ENCODE data around the gene TAOK1. TPM values are rescaled to one million over a fixed set of nuclear protein-coding genes. Genes with fewer than 3 reads are reported as not detected.

The TAOK1 gene
- total RNA-seq, 1 experiment from 2014 or later: 42.5 TPM

DNA sequence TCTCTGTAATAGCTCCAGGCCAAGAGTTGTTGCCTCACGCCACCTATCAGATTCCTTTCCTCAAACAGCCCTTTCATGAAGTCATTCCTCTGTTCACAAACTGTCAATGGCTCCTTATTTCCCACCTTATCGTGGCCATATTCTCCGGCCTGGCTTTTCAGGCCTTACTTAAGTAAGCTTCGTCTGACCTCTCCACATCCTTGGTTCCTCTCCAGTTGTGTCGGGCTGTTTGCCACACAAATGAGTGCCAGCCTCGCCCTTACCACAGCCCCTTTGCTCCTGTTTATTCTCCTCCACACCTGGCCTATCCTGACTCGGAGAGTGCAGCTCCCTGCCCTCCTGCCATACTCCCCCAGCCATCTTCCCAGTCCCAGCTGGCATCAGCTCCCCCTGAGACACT, 180.4 kb downstream of the TAOK1 start:
- no peak for DNase-seq (ENCODE audit: low read depth)

DNA sequence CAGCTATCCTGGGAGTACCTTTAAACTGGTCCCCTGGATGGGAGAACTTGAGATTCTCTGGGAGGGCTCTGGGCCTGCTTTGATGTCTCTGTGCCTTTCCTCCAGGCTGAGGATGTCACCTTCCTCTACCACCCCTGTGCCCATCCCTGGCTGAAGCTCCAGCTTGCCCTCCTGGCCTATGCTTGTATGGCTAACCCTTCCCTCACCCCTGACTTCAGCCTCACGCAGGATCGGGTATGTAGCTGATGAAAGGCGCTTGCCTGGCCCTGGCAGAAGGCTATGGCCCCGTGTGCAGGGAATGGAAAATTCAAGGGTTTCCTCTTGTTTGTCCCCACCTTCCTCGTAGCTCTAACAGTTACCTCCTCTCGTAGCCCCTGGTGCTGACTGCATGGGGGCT, 181.3 kb downstream of the TAOK1 start:
- DNase-seq (ENCODE audit: low read depth): no peak

DNA sequence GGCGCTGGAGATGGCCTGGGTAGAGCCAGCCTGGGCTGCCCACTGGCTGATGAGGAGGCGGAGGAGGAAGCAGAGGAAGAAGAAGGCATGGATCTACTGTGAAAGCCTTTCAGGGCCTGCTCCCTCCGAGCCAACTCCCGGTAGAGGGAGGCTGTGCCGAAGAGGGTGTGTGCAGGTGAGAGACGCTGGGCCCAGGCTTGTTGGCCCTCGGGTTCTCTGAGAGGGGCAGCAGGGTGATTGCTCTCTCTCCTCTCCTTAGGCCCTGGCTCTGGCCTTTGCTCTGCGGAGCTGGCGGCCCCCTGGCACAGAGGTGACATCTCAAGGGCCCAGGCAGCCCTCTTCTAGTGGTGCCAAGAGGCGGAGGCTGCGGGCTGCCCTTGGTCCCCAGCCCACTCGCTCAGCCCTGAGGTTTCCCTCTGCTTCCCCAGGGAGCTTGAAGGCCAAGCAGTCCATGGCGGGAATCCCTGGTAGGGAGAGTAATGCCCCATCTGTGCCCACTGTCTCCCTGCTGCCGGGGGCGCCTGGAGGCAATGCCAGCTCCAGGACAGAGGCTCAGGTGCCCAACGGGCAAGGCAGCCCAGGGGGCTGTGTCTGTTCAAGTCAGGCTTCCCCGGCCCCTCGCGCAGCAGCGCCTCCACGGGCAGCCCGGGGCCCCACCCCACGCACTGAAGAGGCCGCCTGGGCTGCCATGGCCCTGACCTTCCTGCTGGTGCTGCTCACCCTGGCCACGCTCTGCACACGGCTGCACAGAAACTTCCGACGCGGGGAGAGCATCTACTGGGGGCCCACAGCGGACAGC, 181.9 kb downstream of the TAOK1 start:
- DNase-seq (ENCODE audit: low read depth): no peak

DNA sequence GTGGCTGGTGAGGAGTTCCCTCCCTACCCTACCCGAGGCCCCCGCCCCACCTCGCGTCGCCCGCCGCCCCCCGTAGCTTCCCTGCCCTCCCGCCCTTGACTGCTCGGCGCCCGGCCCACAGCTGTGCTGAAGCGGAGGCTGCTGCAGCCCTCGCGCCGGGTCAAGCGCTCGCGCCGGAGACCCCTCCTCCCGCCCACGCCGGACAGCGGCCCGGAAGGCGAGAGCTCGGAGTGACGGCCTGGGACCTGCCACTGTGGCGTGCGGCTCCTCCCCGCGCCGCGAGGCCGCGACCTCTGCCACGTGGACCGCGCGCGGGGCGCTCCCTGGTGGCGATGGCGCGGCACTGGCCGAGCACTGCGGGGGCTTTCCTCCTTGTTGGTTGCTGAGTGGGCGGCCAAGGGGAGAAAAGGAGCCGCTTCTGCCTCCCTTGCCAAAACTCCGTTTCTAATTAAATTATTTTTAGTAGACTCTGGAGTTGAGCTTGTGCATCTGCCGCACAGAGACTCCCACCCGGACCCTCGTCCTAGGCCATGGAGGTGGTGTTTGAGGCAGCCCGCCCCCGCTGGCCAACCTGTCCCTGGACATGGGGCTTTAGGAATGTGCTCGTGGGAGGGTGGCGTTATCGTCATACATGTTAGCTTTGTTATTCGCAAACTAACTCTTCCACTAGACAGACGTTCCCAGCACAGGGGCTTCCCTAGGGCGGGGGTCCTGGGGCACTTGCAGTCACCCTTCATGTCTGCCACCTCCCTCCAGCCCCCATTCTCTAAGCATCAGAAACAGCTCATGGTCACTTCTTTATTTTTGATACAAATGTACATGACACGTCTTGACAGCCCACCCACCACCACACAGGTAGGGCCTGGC, 182.8 kb downstream of the TAOK1 start:
- DNase-seq (ENCODE audit: low read depth): no peak

DNA sequence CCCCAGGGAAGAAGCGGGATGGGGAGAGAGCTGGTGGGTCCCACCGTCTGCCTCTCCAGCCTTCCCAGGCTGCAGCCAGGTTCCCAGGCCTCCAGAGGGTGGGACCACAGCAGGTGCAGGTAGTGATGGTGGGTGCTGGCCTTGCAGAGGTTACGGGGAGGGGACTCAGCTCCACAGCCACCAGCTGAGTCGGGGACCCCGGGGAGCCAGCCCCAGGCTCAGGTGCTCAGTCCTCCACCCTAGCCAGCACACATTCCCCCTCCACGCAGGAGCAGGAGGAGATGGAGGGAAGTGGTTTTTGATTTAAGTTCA, 183.4 kb downstream of the TAOK1 start:
- DNase-seq (ENCODE audit: low read depth): no peak

DNA sequence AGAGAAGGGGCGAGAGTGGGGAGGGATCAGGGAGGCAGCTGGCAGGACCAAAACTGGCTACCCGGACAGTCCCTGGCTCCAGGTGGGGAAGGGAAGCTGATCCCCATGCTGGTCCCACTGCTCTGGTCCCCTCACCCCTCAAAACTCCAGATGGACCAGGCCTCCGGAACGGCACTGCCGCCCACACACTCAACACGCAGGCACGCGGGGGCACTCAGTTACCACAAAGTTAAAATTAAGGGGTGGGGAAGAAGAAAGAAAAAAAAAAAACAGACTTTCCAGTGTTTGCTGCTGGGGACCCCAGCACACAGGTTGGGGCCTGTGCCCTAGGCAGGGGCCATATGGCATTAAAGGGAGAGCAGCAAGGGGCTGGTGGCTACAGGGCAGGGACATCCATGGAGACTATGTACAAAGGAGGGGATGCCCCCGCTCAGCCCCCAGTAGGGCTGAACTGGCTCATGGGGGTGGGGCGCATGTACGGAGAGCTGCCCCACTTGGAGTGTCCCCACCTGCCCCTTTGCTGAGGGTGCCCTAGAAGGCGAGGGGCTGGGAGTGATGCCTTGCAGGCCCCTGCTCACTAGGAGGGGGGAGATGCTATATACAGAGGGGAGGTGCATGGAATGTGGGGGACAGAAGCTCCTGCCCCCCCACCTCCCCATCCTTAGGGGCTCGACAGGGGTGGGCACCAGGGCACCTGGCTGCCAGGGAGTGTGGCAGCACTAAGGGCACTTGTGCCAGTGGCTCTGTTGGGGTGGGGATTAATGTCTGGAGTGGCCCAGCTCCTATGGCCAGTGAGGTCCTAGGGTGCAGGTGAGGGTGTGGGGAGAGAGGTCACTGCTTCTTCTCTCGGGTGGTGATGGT, 183.9 kb downstream of the TAOK1 start:
- DNase-seq (ENCODE audit: low read depth): no peak

DNA sequence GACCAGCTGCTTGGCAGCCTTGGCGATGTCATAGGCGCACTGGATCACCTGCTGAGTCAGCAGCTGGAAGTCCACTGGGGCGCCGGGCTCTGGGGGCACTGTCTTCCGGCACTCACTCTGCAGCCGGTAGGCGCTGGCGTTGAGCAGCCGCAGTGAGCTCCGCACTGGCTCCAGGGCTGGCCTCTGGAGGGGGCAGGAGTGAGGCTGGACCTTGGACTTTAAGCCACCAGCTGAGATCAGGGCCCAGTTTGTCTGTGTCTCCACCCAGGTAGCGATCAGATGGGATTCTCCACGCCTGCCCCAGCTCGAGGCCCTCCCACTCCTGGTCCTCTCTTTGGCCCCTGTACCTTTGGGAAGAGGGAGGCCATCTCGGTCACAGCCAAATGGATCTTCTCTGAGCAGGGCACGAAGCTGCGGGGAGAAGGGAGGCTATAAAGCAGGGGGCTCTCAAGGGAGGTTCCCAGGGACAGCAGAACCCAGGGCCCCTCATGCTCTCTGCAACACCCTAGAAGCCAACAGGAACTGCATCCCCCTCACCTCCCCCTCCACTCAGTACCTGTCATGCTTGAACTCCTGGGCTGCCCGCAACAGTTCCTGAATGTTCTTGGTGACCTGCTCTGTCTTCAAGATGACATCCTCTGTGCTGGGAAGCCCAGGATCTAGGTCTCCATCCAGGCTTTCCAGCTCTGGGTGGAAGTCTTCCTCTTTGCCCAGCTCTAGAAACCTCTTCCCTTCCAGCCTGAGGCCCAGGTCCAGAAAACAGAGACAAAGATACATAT, 184.8 kb downstream of the TAOK1 start:
- no peak for DNase-seq (ENCODE audit: low read depth)

DNA sequence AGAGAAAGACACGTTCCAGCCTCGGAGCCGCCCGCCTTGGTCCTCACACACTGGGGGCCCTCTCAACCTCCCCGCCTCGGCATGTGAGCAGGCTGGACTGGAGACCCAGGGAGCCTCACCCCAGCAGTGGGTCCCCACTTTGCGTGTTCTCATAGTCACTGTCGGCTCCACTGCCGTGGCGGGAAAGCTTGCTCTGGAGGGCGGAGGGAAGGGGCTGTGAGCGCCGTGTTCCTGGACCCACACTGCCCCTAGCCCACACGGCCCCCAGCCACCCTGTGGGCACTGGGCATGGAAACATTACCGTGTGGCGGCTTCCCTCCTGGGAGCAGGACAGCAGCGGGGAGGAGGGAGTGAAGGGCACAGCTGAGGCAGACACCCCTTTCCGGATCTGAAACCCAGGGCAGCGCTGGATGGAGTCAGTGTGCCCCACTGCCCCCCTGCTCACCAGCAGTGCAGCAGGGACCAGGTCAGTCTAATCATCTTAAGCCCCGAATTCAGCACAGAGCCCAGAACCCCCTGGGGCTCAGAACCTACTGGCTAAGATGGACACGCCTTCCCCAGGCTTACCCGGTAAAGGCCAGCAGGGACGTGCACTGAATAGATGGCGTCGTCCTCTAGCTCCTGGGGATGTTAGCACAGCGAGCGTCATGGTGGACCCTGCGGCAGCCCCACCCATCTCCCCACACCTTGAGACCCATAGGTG, 185.5 kb downstream of the TAOK1 start:
- no peak for DNase-seq (ENCODE audit: low read depth)

DNA sequence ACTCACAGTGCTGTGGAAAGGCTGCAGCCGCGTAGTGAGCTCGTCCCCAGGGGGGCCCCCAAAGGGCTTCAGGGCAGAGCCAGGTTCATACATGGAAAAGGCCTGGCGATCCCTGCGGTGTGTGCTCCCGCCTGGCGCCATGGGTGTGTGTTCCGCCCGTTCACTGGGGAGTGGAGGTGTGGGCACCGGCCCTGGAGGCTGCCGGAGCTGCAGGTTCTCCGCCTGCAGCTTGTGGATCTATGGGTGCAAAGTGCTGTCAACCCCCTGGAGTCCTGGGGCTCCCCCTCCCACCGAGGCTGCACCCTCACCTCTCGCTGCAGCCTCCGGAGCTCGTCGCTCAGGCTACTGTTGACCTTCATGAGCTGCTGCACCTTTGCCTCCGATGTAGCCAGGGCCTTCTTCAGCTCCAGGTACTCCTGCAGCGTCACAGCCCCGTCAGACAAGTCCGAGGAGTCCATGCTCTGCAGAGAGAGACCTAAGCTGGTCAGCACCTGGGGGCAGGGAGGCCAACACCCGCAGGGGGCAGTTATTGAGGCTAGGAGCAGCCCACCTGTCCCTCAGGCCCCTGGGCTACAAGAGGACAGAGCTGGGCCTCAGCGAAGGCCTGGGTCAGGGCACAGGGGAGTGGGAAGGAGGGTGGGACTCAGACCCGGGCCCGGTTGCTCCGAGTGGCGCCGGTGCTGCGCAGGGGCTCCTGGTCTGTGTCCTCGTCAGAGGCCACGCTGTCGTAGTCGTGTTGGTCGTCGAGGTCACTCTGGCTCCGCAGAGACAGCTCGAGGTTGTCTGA, 186.2 kb downstream of the TAOK1 start:
- no peak for DNase-seq (ENCODE audit: low read depth)

DNA sequence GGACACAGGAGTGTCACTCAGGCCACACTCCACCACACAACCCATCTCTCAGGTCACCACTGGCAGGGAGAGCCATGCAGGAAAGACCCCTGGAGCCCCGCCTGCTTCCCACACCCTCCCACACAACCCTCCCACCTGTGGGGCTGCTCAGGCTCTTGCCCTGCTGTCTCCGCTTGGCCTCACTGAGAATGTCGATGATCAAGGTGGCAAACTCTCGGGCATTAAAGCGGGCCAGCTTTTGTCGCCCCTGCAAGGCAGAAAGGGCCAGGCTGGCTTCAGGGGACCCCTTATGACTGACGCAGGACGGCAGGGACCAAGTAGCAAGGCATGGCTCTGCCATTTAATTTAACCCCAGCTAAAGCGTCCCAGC, 186.8 kb downstream of the TAOK1 start:
- no peak for DNase-seq (ENCODE audit: low read depth)

DNA sequence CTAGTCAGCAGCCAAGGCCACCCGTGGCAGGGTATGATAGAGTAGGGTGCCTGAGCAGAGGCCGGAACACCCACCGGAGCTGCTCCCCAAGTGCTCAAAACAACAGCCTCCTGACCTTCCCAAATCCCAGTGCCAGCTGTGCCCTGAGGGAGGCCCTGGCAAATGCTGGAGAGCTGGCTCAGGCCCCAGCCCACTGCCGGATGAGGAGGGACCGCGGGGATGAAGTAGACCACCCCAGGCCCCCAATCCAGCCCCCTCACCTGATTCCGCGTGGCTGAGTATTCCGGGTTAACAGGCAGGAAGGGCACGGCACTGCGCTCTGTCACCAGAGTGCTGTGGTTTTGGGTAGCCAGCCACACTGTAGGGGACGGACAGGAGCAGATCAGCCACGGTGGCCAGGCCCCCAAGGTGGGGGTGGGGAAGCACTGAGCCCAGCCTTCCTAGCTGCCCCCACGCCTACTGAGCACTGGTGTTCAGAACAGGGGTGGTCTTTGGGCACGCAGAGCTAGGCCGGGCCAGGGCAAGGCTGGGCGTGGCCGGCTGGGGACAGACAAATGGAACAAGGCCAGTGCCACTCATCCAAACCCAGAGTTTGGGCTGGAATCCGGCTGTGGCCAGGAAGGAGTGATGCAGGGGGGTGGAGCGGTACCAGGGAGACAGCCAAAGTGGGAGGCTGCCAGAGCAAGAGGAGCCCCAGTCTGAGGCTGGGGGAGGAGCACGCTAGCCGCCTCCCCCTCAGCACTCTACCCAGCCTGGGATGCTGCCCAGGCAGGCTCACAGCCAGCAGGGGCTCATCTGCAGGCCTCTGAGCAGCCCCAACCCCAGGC, 187.4 kb downstream of the TAOK1 start:
- no peak for DNase-seq (ENCODE audit: low read depth)

DNA sequence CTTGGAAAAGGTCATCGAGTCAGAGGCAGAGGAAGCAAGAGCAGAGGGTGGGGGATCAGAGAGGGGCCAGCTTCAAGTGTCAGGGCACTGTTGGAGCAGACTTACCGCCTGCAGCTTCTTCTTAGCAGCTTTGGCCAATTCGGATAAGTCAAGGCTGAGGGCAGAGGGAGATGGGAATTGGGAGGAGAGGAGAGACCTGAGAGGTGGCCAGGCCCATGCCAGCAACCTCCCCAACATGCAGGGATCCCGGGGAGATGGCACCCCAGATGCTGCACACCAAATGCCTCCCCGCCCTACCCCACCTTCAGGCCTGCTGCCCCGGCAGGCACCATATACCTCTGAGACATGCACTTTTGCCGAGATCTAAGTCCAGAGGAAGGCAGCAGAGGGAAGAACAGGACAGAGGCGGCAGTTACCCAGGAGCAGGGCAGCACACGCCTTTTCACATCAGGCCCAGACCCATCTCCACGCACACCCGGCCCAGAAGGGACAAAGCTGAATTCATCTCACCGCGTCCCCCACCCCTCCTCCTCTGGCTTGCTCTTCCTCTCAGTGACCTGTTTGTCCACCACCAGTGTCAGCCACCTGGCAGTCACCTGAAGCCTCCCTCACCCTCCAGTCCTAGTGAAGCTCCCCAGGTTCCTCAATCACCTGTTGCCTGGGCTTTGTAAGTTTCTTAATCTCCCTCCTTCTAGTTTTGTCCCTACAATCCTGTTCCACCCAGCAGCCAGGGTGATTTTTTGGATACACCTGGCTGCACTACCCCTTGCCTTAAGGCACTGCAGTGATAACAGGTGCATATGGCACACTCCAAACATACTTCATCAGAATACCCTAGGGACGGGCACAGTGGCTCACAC, 188.7 kb downstream of the TAOK1 start:
- DNase-seq (ENCODE audit: low read depth): no peak

DNA sequence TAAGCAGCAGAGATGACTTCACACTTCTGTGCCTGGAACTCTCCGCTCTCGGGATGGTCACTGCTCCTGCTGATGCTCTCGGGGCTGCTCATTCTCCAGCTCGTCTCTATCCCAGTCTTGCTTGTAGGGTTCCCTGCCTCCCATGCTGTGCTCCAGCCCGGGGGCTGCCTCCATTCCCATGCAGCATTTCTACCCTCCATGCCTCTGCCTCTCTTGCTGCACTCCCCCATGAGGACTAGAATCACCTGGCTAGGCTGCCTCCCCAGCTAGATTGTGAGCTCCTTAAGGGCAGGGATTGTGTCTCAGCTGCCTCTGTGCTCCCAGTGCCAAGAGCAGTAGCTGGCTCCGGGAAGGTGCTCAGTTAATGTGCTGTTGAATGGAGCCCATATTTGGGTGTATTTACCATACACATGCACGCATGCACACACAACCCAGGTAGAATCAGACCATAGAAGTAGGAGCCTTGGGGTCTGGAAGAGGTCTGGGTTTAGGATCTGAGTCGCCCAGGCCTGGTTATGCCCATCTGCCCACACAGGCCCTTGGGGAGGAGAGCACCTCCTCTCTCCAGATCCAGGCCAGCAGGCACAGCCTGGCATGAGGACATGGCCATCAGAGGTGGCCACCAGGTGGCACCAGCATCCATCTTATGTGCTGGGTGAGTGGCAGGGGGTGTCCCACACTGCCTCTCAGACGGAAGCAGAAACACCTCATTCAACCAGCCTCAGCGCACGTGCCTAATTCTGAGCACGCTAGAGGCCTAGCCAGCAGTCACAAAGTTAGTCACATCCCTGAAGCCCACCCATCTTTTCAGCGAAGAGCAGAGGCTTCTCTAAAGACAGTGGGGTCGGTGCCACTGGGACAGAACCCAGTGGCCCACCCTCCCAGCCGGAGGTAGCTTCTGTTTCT, 190.0 kb downstream of the TAOK1 start:
- DNase-seq (ENCODE audit: low read depth): peak; percentile 75

DNA sequence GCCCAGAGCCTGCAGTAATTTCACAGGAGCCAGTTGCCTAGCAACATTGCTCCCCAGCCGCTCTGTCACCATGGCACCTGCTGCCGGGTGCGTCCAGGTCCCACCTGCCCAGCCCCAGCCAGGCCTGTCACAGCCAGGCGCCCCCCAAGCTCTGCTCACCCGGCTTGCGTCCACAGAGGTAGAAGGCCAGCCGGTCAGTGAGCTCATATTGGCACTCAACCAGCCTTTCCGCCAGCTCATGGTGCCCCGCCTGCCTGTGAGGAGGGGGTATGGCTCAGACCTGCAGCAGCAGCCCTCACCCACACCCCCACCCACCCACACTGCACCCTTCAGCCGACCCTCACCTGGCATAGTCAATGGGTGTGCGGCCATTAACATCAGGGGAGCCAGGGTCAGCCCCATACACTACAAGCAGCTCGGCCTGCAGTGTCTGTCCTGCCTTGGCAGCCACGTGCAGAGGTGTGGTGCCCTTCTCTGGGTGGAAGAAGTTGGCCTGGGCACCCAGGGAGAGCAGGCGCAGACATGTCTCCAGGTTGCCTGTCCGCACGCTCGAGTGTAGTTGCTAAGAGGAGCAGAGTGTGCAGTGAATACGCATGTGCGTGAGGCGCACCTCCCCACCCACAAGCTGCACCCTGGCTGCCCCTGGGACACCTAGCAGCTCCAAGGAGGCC, 191.6 kb downstream of the TAOK1 start:
- DNase-seq (ENCODE audit: low read depth): no peak

DNA sequence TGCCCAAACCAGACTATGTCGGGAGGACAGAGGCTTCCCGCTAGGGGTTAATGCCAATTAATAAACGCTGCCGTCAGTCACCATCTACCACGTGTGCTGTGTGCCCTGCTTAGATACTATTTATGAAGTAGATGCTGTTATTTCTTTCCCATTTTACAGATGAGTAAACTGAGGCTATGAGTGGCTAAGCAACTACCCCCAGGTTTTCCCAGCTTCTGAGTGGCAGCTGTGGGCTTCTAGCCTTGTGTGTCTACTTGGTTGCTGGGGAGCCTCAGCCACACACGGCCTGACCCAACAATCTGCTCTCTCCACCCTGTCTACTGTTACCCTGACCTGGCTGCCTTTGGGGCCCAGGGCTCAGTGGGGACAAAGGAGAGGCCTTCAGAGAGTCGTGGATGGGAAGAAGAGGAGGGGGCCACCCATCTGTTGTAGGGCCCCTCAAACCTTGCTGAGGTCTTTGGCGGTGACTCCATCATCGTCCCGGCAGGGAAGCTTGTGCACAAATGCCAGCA, 192.1 kb downstream of the TAOK1 start:
- DNase-seq (ENCODE audit: low read depth): no peak

DNA sequence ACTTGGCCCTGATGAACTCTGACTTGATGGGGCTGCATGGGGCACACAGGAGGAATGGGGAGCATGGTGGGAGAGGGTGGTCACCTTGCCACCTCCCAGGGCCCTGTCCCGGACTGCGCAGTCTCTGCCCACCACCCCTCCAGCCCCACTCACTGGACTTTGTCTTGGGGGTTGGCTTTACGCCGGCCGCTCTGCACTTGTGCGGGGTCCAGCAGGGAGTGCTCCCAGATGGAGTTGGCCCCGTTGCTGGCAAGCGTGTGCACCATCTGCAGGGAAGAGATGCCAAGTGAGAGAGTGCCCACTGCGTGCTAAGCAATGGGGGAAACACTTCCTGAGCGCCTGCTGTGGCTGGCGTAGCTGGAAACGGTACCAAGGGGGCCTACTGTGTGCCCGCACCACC, 192.6 kb downstream of the TAOK1 start:
- no peak for DNase-seq (ENCODE audit: low read depth)
